ENCODE results near the gene FGD4. TPM values are rescaled to one million over a fixed set of nuclear protein-coding genes. Genes with fewer than 3 reads are reported as not detected.

FGD4 gene
- total and polyA plus RNA-seq, 9 of the 15 experiments (the other 6 are each of a cell fraction or from before 2014, with no cell fraction given) = 0.05 to 0.51 (median 0.27) TPM

DNA sequence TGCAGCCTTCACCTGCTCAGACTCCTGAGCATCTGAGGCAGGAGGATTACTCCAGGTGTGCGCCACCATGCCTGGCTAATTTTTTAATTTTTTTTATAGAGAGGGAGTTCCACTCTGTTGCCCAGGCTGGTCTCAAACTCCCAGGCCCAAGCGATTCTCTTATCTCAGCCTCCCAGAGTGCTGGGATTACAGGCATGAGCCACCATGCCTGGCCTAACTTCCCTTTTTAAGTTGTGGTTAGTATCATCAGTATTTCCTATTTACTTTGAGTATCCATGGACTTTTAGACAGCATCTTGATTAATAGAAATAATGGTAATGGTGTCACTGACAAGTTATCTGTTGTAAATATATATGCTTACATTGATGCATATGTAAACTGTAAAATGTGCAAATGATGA lies 116.9 kb downstream of the FGD4 start (continued):
- TF ChIP-seq, protein P1, sequence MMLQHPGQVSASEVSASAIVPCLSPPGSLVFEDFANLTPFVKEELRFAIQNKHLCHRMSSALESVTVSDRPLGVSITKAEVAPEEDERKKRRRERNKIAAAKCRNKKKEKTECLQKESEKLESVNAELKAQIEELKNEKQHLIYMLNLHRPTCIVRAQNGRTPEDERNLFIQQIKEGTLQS (IDR thresholded peaks at IDR 0.05) = no peak
- TF ChIP-seq, protein P1 (CRISPR knock-in tag; conservative IDR thresholded peaks at IDR 0.05) = no peak
- TF ChIP-seq GATAD2A (IDR thresholded peaks at IDR 0.05) (no peak), NEUROD1 (IDR thresholded peaks at IDR 0.05; ENCODE audit: borderline replicate concordance, low read depth, low read length, partially characterized antibody) (no peak), ZNF316 (IDR thresholded peaks at IDR 0.05) (no peak), PRPF4 (IDR thresholded peaks at IDR 0.05; ENCODE audit: insufficient read depth, low read depth, low read length, poor library complexity, severe bottlenecking) (no peak), TCFL5 (CRISPR knock-in tag; conservative IDR thresholded peaks at IDR 0.05) (no peak), KLF16 (IDR thresholded peaks at IDR 0.05) (peak; percentile 71), FOXK2 (conservative IDR thresholded peaks at IDR 0.05 in 1 of 2, IDR thresholded peaks at IDR 0.05 in 1 of 2; ENCODE audit: low read depth in 2 of 2) (no peak; a peak in 1 of 4 replicates), ZNF174 (CRISPR knock-in tag; IDR thresholded peaks at IDR 0.05) (no peak), NR3C1 (CRISPR knock-in tag; IDR thresholded peaks at IDR 0.05) (no peak), BCL6 (CRISPR knock-in tag; IDR thresholded peaks at IDR 0.05) (no peak), NFRKB (IDR thresholded peaks at IDR 0.05; ENCODE audit: low read depth) (no peak), SREBF1 (IDR thresholded peaks at IDR 0.05; ENCODE audit: borderline replicate concordance, low read depth, low read length) (no peak), FOS (IDR thresholded peaks at IDR 0.05; ENCODE audit: extremely low read depth, insufficient read length) (no peak), SMAD2 (IDR thresholded peaks at IDR 0.05; ENCODE audit: low read depth, low read length) (no peak), ZBTB1 (CRISPR knock-in tag; IDR thresholded peaks at IDR 0.05; ENCODE audit: borderline replicate concordance, low read depth) (no peak), ZNF133 (CRISPR knock-in tag; IDR thresholded peaks at IDR 0.05) (no peak), ATF7 (IDR thresholded peaks at IDR 0.05) (no peak), CCAR2 (IDR thresholded peaks at IDR 0.05; ENCODE audit: low read depth, low read length) (no peak), ZFP30 (CRISPR knock-in tag; IDR thresholded peaks at IDR 0.05; ENCODE audit: borderline replicate concordance) (no peak), ESRRA (IDR thresholded peaks at IDR 0.05; ENCODE audit: borderline replicate concordance, low read depth) (peak; percentile 49; the same call in 1 of the 2 replicates), ELF1 (tag; IDR thresholded peaks at IDR 0.05) (no peak), TEAD4 (IDR thresholded peaks at IDR 0.05; ENCODE audit: low read length) (peak; percentile 87), TEAD4 (CRISPR knock-in tag; IDR thresholded peaks at IDR 0.05; ENCODE audit: borderline replicate concordance) (no peak), FUS (optimal IDR thresholded peaks at IDR 0.05; ENCODE audit: low read depth, low read length) (no peak), TBL1XR1 (IDR thresholded peaks at IDR 0.05; ENCODE audit: low read length in 2 of 2) (no peak), TOE1 (IDR thresholded peaks at IDR 0.05; ENCODE audit: borderline replicate concordance) (no peak), TOE1 (CRISPR knock-in tag; IDR thresholded peaks at IDR 0.05; ENCODE audit: borderline replicate concordance, low read depth) (no peak)
- TF ChIP-seq, protein P2, sequence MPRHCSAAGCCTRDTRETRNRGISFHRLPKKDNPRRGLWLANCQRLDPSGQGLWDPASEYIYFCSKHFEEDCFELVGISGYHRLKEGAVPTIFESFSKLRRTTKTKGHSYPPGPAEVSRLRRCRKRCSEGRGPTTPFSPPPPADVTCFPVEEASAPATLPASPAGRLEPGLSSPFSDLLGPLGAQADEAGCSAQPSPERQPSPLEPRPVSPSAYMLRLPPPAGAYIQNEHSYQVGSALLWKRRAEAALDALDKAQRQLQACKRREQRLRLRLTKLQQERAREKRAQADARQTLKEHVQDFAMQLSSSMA (CRISPR knock-in tag; IDR thresholded peaks at IDR 0.05) = no peak
- TF ChIP-seq, protein P3, sequence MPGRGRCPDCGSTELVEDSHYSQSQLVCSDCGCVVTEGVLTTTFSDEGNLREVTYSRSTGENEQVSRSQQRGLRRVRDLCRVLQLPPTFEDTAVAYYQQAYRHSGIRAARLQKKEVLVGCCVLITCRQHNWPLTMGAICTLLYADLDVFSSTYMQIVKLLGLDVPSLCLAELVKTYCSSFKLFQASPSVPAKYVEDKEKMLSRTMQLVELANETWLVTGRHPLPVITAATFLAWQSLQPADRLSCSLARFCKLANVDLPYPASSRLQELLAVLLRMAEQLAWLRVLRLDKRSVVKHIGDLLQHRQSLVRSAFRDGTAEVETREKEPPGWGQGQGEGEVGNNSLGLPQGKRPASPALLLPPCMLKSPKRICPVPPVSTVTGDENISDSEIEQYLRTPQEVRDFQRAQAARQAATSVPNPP (IDR thresholded peaks at IDR 0.05; ENCODE audit: borderline replicate concordance, insufficient read depth, insufficient read length) = no peak

Measured in K562 (cell line).